ENCODE data around the gene MRPS15. TPM values are rescaled to one million over a fixed set of nuclear protein-coding genes. Genes with fewer than 3 reads are reported as not detected.

Gene MRPS15
- total and polyA plus RNA-seq, 2 of the 13 experiments (the other 11 are each of a cell fraction or from before 2014, with no cell fraction given), result 59.0 to 113 TPM

DNA sequence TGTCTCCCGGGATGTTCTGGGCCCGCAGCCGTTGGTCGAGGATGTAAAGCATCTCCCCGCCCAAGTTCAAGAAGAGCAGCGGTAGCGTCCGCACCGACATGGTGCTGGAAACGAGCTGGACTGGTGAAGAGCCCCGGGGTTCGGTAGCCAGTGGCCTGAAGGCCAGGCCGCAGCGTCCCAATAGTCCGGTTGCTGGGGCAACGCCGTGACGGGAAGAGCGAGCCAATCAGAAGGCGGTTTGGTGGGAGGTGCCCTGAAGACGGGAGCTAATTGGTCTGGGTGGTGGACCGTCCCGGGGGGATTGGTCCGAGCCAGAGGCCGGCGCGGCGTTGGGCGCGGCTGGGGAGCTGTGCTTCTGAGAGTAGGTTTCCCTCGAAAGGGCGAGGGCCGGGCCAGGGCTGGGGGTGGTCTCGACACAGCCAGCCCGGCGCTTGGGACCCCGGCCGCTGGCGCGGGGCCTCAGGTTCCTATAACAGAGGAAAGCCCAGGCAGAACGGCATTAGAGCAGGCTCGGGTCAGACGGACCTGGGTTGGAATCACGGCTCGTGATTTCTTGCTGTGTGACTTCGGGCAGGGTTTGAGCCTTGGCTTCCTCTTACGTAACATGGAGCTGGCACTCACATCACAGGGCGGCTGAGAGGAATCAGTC lies 13.8 kb downstream of the MRPS15 start, which contains the start of gene OSCP1 (continued):
- TF ChIP-seq, protein P1, sequence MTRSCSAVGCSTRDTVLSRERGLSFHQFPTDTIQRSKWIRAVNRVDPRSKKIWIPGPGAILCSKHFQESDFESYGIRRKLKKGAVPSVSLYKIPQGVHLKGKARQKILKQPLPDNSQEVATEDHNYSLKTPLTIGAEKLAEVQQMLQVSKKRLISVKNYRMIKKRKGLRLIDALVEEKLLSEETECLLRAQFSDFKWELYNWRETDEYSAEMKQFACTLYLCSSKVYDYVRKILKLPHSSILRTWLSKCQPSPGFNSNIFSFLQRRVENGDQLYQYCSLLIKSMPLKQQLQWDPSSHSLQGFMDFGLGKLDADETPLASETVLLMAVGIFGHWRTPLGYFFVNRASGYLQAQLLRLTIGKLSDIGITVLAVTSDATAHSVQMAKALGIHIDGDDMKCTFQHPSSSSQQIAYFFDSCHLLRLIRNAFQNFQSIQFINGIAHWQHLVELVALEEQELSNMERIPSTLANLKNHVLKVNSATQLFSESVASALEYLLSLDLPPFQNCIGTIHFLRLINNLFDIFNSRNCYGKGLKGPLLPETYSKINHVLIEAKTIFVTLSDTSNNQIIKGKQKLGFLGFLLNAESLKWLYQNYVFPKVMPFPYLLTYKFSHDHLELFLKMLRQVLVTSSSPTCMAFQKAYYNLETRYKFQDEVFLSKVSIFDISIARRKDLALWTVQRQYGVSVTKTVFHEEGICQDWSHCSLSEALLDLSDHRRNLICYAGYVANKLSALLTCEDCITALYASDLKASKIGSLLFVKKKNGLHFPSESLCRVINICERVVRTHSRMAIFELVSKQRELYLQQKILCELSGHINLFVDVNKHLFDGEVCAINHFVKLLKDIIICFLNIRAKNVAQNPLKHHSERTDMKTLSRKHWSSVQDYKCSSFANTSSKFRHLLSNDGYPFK (CRISPR knock-in tag; IDR thresholded peaks at IDR 0.05; ENCODE audit: borderline replicate concordance), result peak; percentile 46; the same call in 1 of the 2 replicates
- TF ChIP-seq DR1 (CRISPR knock-in tag; IDR thresholded peaks at IDR 0.05) (peak; percentile 48; the same call in 1 of the 2 replicates), ZBTB38 (CRISPR knock-in tag; IDR thresholded peaks at IDR 0.05) (peak; percentile 45; the same call in 1 of the 2 replicates), STAG1 (CRISPR knock-in tag; IDR thresholded peaks at IDR 0.05) (no peak), RXRA (CRISPR knock-in tag; IDR thresholded peaks at IDR 0.05) (no peak; the same call in 1 of the 2 replicates), TOE1 (CRISPR knock-in tag; IDR thresholded peaks at IDR 0.05) (no peak), ZNF546 (CRISPR knock-in tag; conservative IDR thresholded peaks at IDR 0.05) (peak; percentile 78; the same call in 1 of the 2 replicates), MAZ (IDR thresholded peaks at IDR 0.05; ENCODE audit: borderline replicate concordance, low read depth, low read length) (no peak), MAZ (CRISPR knock-in tag; IDR thresholded peaks at IDR 0.05; ENCODE audit: low read depth) (peak; percentile 37; the same call in 1 of the 2 replicates), ZNF343 (CRISPR knock-in tag; IDR thresholded peaks at IDR 0.05) (no peak), ZNF530 (CRISPR knock-in tag; IDR thresholded peaks at IDR 0.05; ENCODE audit: low read depth) (no peak)
- TF ChIP-seq, protein P2, sequence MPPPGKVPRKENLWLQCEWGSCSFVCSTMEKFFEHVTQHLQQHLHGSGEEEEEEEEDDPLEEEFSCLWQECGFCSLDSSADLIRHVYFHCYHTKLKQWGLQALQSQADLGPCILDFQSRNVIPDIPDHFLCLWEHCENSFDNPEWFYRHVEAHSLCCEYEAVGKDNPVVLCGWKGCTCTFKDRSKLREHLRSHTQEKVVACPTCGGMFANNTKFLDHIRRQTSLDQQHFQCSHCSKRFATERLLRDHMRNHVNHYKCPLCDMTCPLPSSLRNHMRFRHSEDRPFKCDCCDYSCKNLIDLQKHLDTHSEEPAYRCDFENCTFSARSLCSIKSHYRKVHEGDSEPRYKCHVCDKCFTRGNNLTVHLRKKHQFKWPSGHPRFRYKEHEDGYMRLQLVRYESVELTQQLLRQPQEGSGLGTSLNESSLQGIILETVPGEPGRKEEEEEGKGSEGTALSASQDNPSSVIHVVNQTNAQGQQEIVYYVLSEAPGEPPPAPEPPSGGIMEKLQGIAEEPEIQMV (CRISPR knock-in tag; IDR thresholded peaks at IDR 0.05; ENCODE audit: low read depth), result no peak
- TF ChIP-seq, protein P3, sequence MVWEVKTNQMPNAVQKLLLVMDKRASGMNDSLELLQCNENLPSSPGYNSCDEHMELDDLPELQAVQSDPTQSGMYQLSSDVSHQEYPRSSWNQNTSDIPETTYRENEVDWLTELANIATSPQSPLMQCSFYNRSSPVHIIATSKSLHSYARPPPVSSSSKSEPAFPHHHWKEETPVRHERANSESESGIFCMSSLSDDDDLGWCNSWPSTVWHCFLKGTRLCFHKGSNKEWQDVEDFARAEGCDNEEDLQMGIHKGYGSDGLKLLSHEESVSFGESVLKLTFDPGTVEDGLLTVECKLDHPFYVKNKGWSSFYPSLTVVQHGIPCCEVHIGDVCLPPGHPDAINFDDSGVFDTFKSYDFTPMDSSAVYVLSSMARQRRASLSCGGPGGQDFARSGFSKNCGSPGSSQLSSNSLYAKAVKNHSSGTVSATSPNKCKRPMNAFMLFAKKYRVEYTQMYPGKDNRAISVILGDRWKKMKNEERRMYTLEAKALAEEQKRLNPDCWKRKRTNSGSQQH (CRISPR knock-in tag; IDR thresholded peaks at IDR 0.05; ENCODE audit: low read depth), result no peak
- TF ChIP-seq, protein P4, sequence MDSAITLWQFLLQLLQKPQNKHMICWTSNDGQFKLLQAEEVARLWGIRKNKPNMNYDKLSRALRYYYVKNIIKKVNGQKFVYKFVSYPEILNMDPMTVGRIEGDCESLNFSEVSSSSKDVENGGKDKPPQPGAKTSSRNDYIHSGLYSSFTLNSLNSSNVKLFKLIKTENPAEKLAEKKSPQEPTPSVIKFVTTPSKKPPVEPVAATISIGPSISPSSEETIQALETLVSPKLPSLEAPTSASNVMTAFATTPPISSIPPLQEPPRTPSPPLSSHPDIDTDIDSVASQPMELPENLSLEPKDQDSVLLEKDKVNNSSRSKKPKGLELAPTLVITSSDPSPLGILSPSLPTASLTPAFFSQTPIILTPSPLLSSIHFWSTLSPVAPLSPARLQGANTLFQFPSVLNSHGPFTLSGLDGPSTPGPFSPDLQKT (CRISPR knock-in tag; IDR thresholded peaks at IDR 0.05; ENCODE audit: borderline replicate concordance), result no peak
- TF ChIP-seq, protein P5, sequence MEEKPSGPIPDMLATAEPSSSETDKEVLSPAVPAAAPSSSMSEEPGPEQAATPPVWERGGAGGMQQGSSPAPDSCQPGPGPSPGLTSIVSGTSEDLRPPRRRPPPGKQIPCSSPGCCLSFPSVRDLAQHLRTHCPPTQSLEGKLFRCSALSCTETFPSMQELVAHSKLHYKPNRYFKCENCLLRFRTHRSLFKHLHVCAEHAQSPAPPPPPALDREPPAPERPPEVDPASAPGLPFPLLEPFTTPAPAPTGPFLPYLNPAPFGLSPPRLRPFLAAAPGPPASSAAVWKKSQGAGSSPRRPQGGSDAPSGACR (CRISPR knock-in tag; IDR thresholded peaks at IDR 0.05), result no peak
- TF ChIP-seq, protein P6, sequence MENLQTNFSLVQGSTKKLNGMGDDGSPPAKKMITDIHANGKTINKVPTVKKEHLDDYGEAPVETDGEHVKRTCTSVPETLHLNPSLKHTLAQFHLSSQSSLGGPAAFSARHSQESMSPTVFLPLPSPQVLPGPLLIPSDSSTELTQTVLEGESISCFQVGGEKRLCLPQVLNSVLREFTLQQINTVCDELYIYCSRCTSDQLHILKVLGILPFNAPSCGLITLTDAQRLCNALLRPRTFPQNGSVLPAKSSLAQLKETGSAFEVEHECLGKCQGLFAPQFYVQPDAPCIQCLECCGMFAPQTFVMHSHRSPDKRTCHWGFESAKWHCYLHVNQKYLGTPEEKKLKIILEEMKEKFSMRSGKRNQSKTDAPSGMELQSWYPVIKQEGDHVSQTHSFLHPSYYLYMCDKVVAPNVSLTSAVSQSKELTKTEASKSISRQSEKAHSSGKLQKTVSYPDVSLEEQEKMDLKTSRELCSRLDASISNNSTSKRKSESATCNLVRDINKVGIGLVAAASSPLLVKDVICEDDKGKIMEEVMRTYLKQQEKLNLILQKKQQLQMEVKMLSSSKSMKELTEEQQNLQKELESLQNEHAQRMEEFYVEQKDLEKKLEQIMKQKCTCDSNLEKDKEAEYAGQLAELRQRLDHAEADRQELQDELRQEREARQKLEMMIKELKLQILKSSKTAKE (CRISPR knock-in tag; IDR thresholded peaks at IDR 0.05; ENCODE audit: borderline replicate concordance), result no peak

All from HepG2 (cell line).